Stomach (tissue), 4 donors: ENCODE measurements around the gene INSC.

Source experiments
- EP300 ChIP-seq: sonication (generic); formaldehyde crosslinking; IDR thresholded peaks from one replicate; pipeline ENCODE4 v1.6.1; 2017; ENCODE audit warnings: antibody characterized with exemption
- POLR2A ChIP-seq, 4 donors: fragments of 450-650 bp; IDR thresholded peaks; one replicate each; pipeline ENCODE4 v1.6.1; 2016; ENCODE audit warnings: antibody characterized with exemption in 4 of 4, control low read depth in 2 of 4, mild to moderate bottlenecking in 1 of 4, moderate library complexity in 1 of 4
- POLR2AphosphoS5 ChIP-seq, 3 donors: sonication (generic); formaldehyde crosslinking; IDR thresholded peaks; one replicate each; pipeline ENCODE4 v1.6.1; 2016; ENCODE audit warnings: antibody characterized with exemption in 3 of 3
- TF ChIP-seq, protein P1 (sequence below), 7 experiments: fragments of 450-650 bp in 4 of 7; fragments of 200-600 bp in 3 of 7; sonication (generic) in 3 of 7; IDR thresholded peaks; one replicate each; pipeline ENCODE4 v1.5.1; 2016 to 2019; ENCODE audit warnings: antibody characterized with exemption in 7 of 7, control low read depth in 2 of 7, mild to moderate bottlenecking in 1 of 7

DNA sequence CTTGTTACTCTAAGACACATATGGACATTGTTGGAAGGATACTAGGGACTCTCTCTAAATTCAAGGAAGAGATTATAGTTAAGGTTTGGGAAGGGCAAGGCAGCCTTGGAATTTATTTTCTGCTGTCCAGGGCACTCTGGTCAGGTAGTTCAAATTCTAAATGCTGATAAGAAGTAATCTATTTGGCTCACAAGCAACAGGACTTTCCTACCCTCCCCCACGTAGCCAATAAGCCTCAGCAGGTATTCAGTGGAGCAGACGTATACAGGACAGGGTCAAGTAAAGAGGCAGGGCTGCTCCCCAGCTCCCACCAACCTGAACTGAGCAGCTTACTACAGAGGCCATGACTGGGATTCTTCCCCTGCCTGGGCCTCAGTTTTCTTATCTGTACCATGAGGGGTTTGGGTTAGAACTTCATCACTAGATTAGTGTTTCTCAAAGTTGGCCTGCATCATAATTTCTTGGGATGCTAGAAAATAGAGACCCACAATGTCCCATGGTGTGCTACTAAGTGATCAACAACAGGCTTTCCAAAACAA is 6.1 kb upstream of the INSC start:
- TF ChIP-seq EP300 (no peak), POLR2AphosphoS5 (IDR thresholded peaks at IDR 0.05) (no peak), POLR2A (IDR thresholded peaks at IDR 0.05) (no peak)
- TF ChIP-seq, protein P1, sequence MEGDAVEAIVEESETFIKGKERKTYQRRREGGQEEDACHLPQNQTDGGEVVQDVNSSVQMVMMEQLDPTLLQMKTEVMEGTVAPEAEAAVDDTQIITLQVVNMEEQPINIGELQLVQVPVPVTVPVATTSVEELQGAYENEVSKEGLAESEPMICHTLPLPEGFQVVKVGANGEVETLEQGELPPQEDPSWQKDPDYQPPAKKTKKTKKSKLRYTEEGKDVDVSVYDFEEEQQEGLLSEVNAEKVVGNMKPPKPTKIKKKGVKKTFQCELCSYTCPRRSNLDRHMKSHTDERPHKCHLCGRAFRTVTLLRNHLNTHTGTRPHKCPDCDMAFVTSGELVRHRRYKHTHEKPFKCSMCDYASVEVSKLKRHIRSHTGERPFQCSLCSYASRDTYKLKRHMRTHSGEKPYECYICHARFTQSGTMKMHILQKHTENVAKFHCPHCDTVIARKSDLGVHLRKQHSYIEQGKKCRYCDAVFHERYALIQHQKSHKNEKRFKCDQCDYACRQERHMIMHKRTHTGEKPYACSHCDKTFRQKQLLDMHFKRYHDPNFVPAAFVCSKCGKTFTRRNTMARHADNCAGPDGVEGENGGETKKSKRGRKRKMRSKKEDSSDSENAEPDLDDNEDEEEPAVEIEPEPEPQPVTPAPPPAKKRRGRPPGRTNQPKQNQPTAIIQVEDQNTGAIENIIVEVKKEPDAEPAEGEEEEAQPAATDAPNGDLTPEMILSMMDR (IDR thresholded peaks at IDR 0.05) = no peak
